Transverse colon (tissue), 4 donors: ENCODE measurements around the gene MED13.

Source experiments
- EP300 ChIP-seq: sonication (generic); formaldehyde crosslinking; IDR thresholded peaks from one replicate; pipeline ENCODE4 v1.6.1; 2017; ENCODE audit warnings: antibody characterized with exemption, low read depth
- POLR2A ChIP-seq: fragments of 450-650 bp; IDR thresholded peaks from one replicate; pipeline ENCODE4 v1.6.1; 2016; ENCODE audit warnings: antibody characterized with exemption, mild to moderate bottlenecking, moderate library complexity
- POLR2AphosphoS5 ChIP-seq, 3 donors: sonication (generic); formaldehyde crosslinking; IDR thresholded peaks; one replicate each; pipeline ENCODE4 v1.6.1; 2016; ENCODE audit warnings: antibody characterized with exemption in 3 of 3
- TF ChIP-seq, protein P1 (sequence below), 5 experiments: fragments of 200-600 bp in 3 of 5; fragments of 450-650 bp in 2 of 5; sonication (generic) in 3 of 5; IDR thresholded peaks; 1 replicate in 2 of 5; 2 replicates in 3 of 5; pipeline ENCODE4 v1.5.1; 2016 to 2017; ENCODE audit warnings: antibody characterized with exemption in 5 of 5, inconsistent platforms in 3 of 5, mild to moderate bottlenecking in 2 of 5, moderate library complexity in 1 of 5

GRCh38 chr17:62043602-62044001 is 21.5 kb downstream of the MED13 start:
- TF ChIP-seq POLR2AphosphoS5 (IDR thresholded peaks at IDR 0.05): no peak
- TF ChIP-seq, protein P1, sequence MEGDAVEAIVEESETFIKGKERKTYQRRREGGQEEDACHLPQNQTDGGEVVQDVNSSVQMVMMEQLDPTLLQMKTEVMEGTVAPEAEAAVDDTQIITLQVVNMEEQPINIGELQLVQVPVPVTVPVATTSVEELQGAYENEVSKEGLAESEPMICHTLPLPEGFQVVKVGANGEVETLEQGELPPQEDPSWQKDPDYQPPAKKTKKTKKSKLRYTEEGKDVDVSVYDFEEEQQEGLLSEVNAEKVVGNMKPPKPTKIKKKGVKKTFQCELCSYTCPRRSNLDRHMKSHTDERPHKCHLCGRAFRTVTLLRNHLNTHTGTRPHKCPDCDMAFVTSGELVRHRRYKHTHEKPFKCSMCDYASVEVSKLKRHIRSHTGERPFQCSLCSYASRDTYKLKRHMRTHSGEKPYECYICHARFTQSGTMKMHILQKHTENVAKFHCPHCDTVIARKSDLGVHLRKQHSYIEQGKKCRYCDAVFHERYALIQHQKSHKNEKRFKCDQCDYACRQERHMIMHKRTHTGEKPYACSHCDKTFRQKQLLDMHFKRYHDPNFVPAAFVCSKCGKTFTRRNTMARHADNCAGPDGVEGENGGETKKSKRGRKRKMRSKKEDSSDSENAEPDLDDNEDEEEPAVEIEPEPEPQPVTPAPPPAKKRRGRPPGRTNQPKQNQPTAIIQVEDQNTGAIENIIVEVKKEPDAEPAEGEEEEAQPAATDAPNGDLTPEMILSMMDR (IDR thresholded peaks at IDR 0.05): no peak
- no peak for TF ChIP-seq POLR2A
- TF ChIP-seq EP300: no peak
